GM12872 (cell line): ENCODE results near the gene TEX50.

Source experiments
- CTCF ChIP-seq: IDR thresholded peaks from 3 replicates; pipeline ENCODE4 v1.5.1; 2011; ENCODE audit warnings: low read depth, mild to moderate bottlenecking, low read length, moderate library complexity; ENCODE audit not compliant: insufficient read depth

TEX50 gene

GRCh38 chr1:173661271-173661670, 26.1 kb downstream of the TEX50 start:
- no peak for TF ChIP-seq CTCF

- no peak for TF ChIP-seq CTCF
These were observed 26.6 kb downstream of the TEX50 start for GRCh38 chr1:173661763-173662162.

GRCh38 chr1:173663159-173663558, 28.0 kb downstream of the TEX50 start:
- no peak for TF ChIP-seq CTCF

- no peak for TF ChIP-seq CTCF
These were observed 31.5 kb downstream of the TEX50 start for GRCh38 chr1:173666646-173667045.

GRCh38 chr1:173669491-173669941, 34.4 kb downstream of the TEX50 start, which contains the start of gene ANKRD45:
Gene ANKRD45 (minus strand): TSS chr1:173669851. CDS start chr1:173659418, 10,433 bp downstream.
- no peak for TF ChIP-seq CTCF

- TF ChIP-seq CTCF = no peak
These were observed 47.0 kb downstream of the TEX50 start for GRCh38 chr1:173682184-173682583.
